EH (cell line): Measurements from ENCODE around the gene FAM216B.
"Not testable (repeated sequence)": the region's sequence is repeated elsewhere in the genome, so short reads cannot be mapped to it uniquely, and the experiment has no call there.

ENCODE experiments used
- DNase-seq: peaks from one replicate; pipeline ENCODE4 v3.0.0-alpha.2; 2015; ENCODE audit warnings: low read depth

FAM216B gene

GRCh38 chr13:42786715-42787114 is 5.3 kb downstream of the FAM216B start:
- DNase-seq: no peak

- peak; percentile 28 for DNase-seq
These were observed 7.2 kb downstream of the FAM216B start for GRCh38 chr13:42788601-42789000.

- no peak for DNase-seq
These were observed 10.8 kb downstream of the FAM216B start for GRCh38 chr13:42792154-42792553.

GRCh38 chr13:42794577-42795275 is 13.3 kb downstream of the FAM216B start:
- DNase-seq: no peak

- no peak for DNase-seq
These were observed 14.3 kb downstream of the FAM216B start for GRCh38 chr13:42795666-42796065.

- no peak for DNase-seq
These were observed 15.5 kb downstream of the FAM216B start for GRCh38 chr13:42796747-42797356.

GRCh38 chr13:42798118-42798517 is 16.7 kb downstream of the FAM216B start:
- DNase-seq: no peak

GRCh38 chr13:42800109-42800643 is 18.8 kb downstream of the FAM216B start:
- DNase-seq: no peak

- peak; percentile 43 for DNase-seq
These were observed 22.3 kb downstream of the FAM216B start for GRCh38 chr13:42803563-42804204.

GRCh38 chr13:42804244-42804874 is 23.0 kb downstream of the FAM216B start:
- no peak for DNase-seq

GRCh38 chr13:42807241-42807640 is 25.9 kb downstream of the FAM216B start:
- DNase-seq: peak; percentile 41

- DNase-seq: peak; percentile 60
These were observed 26.5 kb downstream of the FAM216B start for GRCh38 chr13:42807866-42808265.

- DNase-seq: peak; percentile 60
These were observed 27.1 kb downstream of the FAM216B start for GRCh38 chr13:42808341-42808940.

- DNase-seq: peak; percentile 46
These were observed 30.9 kb downstream of the FAM216B start for GRCh38 chr13:42812316-42812715.

GRCh38 chr13:42814868-42815267 is 33.5 kb downstream of the FAM216B start:
- DNase-seq: peak; percentile 86

- no peak for DNase-seq
These were observed 34.3 kb downstream of the FAM216B start for GRCh38 chr13:42815681-42816080.

- no peak for DNase-seq
These were observed 35.2 kb downstream of the FAM216B start for GRCh38 chr13:42816538-42816937.

GRCh38 chr13:42819687-42820086 is 38.3 kb downstream of the FAM216B start:
- not testable (repeated sequence) for DNase-seq

- peak; percentile 58 for DNase-seq
These were observed 39.1 kb downstream of the FAM216B start for GRCh38 chr13:42820451-42820850.

GRCh38 chr13:42821437-42821836 is 40.1 kb downstream of the FAM216B start:
- peak; percentile 72 for DNase-seq

GRCh38 chr13:42832341-42833096 is 51.1 kb downstream of the FAM216B start:
- peak; percentile 96 for DNase-seq
